Sigmoid colon (tissue), 7 donors: ENCODE data around the gene BRSK2. TPM values are rescaled to one million over a fixed set of nuclear protein-coding genes. Genes with fewer than 3 reads are reported as not detected.

Source experiments
- DNase-seq: peaks from one replicate; pipeline ENCODE4 v3.0.0-alpha.2; 2019
- H3K27ac ChIP-seq, 4 donors: fragments of 200-600 bp; sonication (generic); one replicate each; pipeline ENCODE4 v1.5.1; 2016 to 2019; ENCODE audit warnings: mild to moderate bottlenecking in 1 of 4
- H3K27me3 ChIP-seq, 3 donors: fragments of 200-600 bp; sonication (generic); one replicate each; pipeline ENCODE4 v1.5.1; 2019; ENCODE audit warnings: mild to moderate bottlenecking in 1 of 3
- H3K36me3 ChIP-seq, 4 donors: fragments of 200-600 bp; sonication (generic); one replicate each; pipeline ENCODE4 v1.5.1; 2016 to 2019
- H3K4me1 ChIP-seq, 4 donors: fragments of 200-600 bp; sonication (generic); one replicate each; pipeline ENCODE4 v1.5.1; 2017 to 2019
- H3K4me3 ChIP-seq, 4 donors: fragments of 200-600 bp; sonication (generic); one replicate each; pipeline ENCODE4 v1.5.1; 2017 to 2019; ENCODE audit warnings: mild to moderate bottlenecking in 2 of 4, moderate library complexity in 1 of 4
- H3K9me3 ChIP-seq, 4 donors: fragments of 200-600 bp in 3 of 4; sonication (generic) in 3 of 4; one replicate each; pipeline versions ENCODE4 v1.5.1 to v1.6.1; 2013 to 2019
- EP300 ChIP-seq, 4 donors: sonication (generic); formaldehyde crosslinking; IDR thresholded peaks; one replicate each; pipeline ENCODE4 v1.6.1; 2017; ENCODE audit warnings: antibody characterized with exemption in 4 of 4
- POLR2A ChIP-seq, 2 donors: fragments of 450-650 bp; IDR thresholded peaks; one replicate each; pipeline ENCODE4 v1.6.1; 2016; ENCODE audit warnings: antibody characterized with exemption in 2 of 2, mild to moderate bottlenecking in 2 of 2, moderate library complexity in 2 of 2
- POLR2AphosphoS5 ChIP-seq, 4 donors: sonication (generic); formaldehyde crosslinking; IDR thresholded peaks; one replicate each; pipeline ENCODE4 v1.6.1; 2017; ENCODE audit warnings: antibody characterized with exemption in 4 of 4
- WGBS, 2 donors: extraction: QIAGEN DNeasy Blood & Tissue Kit; methylation state at CpG; one replicate each; pipeline ENCODE4 v1.1.7; 2013; 5-methylcytosine and 5-hydroxymethylcytosine counted together
- intact Hi-C: fragments of 100-400 bp; cut with DNase I; formaldehyde crosslinking; loops from one replicate; pipeline ENCODE4 v1.15.1; 2023
- polyA plus RNA-seq, 3 donors: library from polyadenylated mRNA; stranded (reverse); fragments of 200-250 nt; gene quantifications; one replicate each; pipeline ENCODE4 v1.2.3, GENCODE V29; 2013
- total RNA-seq, 4 donors: library from RNA; depleted of rRNA; stranded (reverse); fragments of >200 nt; gene quantifications; one replicate each; pipeline ENCODE4 v1.1.0, GENCODE V29; 2016
- TF ChIP-seq, protein P1 (sequence below), 4 experiments: fragments of 450-650 bp in 3 of 4; fragments of 200-600 bp in 1 of 4; IDR thresholded peaks; one replicate each; pipeline ENCODE4 v1.5.1; 2016 to 2019; ENCODE audit warnings: antibody characterized with exemption in 4 of 4, mild to moderate bottlenecking in 3 of 4, moderate library complexity in 2 of 4
- donor health status: healthy with polysubstance abuse.
- donor health status: Bipolar disorder and iron deficiency.
- donor health status: healthy.

The BRSK2 gene
- total and polyA plus RNA-seq, 7 donors, result 1.7 to 3.2 (median 1.9) TPM; not detected in 2

DNA sequence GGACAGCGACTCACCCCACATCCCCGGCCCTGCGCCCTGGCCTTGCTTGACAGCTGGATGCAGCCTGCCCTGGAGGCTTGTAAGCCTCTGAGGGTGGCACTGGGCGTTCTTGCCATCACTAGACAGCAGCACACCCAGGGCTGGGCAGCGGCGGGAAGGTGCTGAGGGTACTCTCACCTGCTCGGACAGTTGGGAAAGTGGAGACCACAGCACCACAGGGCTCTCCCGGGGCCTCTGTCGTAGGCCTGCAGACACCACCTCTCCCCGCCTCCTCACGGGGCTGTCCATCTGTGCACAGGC, 18.8 kb upstream of the BRSK2 start:
- no peak for DNase-seq
- TF ChIP-seq POLR2A (IDR thresholded peaks at IDR 0.05) (no peak), EP300 (IDR thresholded peaks at IDR 0.05) (no peak), POLR2AphosphoS5 (IDR thresholded peaks at IDR 0.05) (no peak)
- TF ChIP-seq, protein P1, sequence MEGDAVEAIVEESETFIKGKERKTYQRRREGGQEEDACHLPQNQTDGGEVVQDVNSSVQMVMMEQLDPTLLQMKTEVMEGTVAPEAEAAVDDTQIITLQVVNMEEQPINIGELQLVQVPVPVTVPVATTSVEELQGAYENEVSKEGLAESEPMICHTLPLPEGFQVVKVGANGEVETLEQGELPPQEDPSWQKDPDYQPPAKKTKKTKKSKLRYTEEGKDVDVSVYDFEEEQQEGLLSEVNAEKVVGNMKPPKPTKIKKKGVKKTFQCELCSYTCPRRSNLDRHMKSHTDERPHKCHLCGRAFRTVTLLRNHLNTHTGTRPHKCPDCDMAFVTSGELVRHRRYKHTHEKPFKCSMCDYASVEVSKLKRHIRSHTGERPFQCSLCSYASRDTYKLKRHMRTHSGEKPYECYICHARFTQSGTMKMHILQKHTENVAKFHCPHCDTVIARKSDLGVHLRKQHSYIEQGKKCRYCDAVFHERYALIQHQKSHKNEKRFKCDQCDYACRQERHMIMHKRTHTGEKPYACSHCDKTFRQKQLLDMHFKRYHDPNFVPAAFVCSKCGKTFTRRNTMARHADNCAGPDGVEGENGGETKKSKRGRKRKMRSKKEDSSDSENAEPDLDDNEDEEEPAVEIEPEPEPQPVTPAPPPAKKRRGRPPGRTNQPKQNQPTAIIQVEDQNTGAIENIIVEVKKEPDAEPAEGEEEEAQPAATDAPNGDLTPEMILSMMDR (IDR thresholded peaks at IDR 0.05), result no peak
- intact Hi-C loops, result no loop called here
- 85 to 91% methylated on average over 11 of the region's 11 CpGs for WGBS, 2 donors
- peaks cover 0 to 5% (median 0%) of the 10 kb centered on the region in 3 donors for H3K27me3 ChIP-seq
- H3K9me3 ChIP-seq, result peaks cover 0 to 3% (median 1%) of the 10 kb centered on the region in 4 donors
- no peak overlapping the region for H3K27ac ChIP-seq
- H3K4me1 ChIP-seq, result no peaks in the 10 kb centered on the region
- no peaks in the 10 kb centered on the region for H3K36me3 ChIP-seq
- H3K4me3 ChIP-seq, result no peak overlapping the region

DNA sequence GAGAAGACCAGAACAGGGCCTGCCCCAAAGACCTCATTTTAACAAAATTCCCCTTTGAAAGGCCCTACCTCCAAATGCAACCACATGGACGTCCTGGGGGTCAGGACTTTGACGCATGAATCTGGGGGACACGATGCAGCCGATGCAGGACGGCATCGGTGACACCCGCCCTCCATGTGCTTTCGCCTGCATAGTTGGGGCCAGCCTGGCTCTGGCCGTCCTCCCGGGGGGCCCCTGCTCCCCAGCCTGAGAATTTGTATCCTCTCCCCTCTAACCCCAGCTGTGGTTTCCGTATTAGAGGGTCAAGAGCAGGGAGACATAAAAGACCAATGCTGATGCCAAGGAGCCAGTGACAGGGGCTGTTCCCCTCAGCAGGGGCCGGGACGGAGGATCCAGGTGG, 18.4 kb upstream of the BRSK2 start:
- Histone ChIP-seq H3K27me3 (peaks cover 0 to 5% (median 0%) of the 10 kb centered on the region in 3 donors), H3K27ac (no peak overlapping the region), H3K4me1 (no peaks in the 10 kb centered on the region), H3K9me3 (peaks cover 0 to 3% (median 1%) of the 10 kb centered on the region in 4 donors), H3K4me3 (no peak overlapping the region), H3K36me3 (no peaks in the 10 kb centered on the region)
- 91 to 94% methylated on average over 13 of the region's 13 CpGs for WGBS, 2 donors
- intact Hi-C loops, result no loop called here
- DNase-seq, result no peak
- TF ChIP-seq POLR2A (IDR thresholded peaks at IDR 0.05), result no peak
- no peak for TF ChIP-seq EP300 (IDR thresholded peaks at IDR 0.05)
- TF ChIP-seq POLR2AphosphoS5 (IDR thresholded peaks at IDR 0.05), result no peak
- TF ChIP-seq, protein P1 (IDR thresholded peaks at IDR 0.05), result no peak

DNA sequence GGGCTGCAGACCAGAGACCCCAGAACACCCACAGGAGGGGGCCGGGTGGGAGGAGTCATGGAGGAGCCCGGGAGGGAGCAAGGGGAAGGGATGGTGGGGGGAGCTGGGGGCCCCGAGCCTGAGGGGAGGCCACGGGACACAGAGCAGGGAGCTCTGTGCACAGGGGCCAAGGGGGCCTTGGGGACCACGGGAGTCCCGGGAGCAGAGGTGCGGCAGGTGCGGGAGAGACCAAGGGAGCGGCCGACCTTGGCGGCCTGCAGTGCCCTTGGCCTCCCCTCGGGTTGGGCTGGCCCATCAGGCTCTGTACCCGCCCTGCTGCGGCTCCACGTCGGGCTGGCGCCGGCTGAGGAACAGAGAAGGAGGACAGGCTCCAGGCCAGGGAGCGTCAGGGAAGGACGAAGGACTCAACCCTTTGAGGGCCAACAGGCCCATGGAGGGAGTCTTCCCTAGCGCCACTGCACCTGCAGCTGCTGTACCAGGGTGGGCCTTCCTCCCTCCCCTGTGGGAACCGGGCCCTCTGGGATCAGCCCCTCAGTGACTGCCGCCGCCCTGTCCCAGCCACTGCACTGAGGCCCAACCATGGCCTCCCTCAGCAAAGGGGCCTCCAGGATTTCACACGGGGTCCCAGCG, 17.8 kb upstream of the BRSK2 start:
- DNase-seq, result no peak
- Histone ChIP-seq H3K9me3 (peaks cover 0 to under 1% (median 0%) of the 10 kb centered on the region in 4 donors), H3K4me3 (no peak overlapping the region), H3K4me1 (no peaks in the 10 kb centered on the region), H3K27ac (no peak overlapping the region), H3K36me3 (no peaks in the 10 kb centered on the region), H3K27me3 (peaks cover 0 to 5% (median 0%) of the 10 kb centered on the region in 3 donors)
- TF ChIP-seq EP300 (IDR thresholded peaks at IDR 0.05), result no peak
- TF ChIP-seq POLR2AphosphoS5 (IDR thresholded peaks at IDR 0.05), result no peak
- no peak for TF ChIP-seq POLR2A (IDR thresholded peaks at IDR 0.05)
- TF ChIP-seq, protein P1 (IDR thresholded peaks at IDR 0.05), result no peak
- intact Hi-C loops, result no loop called here
- WGBS, 2 donors, result 60 to 82% methylated on average over 26 of the region's 26 CpGs

DNA sequence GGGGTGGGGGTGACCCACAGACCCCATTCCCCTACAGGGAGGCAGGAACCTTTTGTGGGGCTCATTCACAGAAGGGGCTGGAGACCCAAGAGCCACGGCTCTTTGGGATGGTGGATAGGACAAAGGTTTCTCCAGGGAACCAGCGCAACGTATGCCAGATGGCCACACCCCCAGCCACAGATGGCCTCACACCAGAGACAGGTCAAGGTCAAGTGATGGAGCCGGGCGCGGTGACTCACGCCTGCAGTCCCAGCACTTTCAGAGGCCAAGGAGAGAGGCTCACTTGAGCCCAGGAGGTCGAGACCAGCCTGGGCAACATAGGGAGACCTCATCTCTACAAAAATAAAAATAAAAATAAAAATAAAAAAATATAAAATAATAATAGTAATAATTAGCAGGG, 17.1 kb upstream of the BRSK2 start:
- Histone ChIP-seq H3K4me3 (no peak overlapping the region), H3K27me3 (peaks cover 0 to 5% (median 0%) of the 10 kb centered on the region in 3 donors), H3K9me3 (no peaks in the 10 kb centered on the region), H3K27ac (no peak overlapping the region), H3K4me1 (no peaks in the 10 kb centered on the region), H3K36me3 (no peaks in the 10 kb centered on the region)
- TF ChIP-seq, protein P1 (IDR thresholded peaks at IDR 0.05), result no peak
- no peak for TF ChIP-seq POLR2A (IDR thresholded peaks at IDR 0.05)
- DNase-seq, result no peak
- WGBS, 2 donors, result 38 to 76% methylated on average over 8 of the region's 8 CpGs
- intact Hi-C loops, result no loop called here
